H1 (cell line): ENCODE results near the gene UBAP1L. TPM values are rescaled to one million over a fixed set of nuclear protein-coding genes. Genes with fewer than 3 reads are reported as not detected.

Source experiments
- ATF3 ChIP-seq: IDR thresholded peaks from 2 replicates; pipeline ENCODE4 v1.6.1; 2011; ENCODE audit warnings: low read depth, mild to moderate bottlenecking, low read length; ENCODE audit not compliant: insufficient read depth
- CBX5 ChIP-seq: fragments of 300-800, 300-1000 bp; sonication (generic); IDR thresholded peaks from 2 replicates; pipeline ENCODE4 v1.7.1; 2016; ENCODE audit warnings: antibody characterized with exemption, low read length, low read depth
- CEBPB ChIP-seq: IDR thresholded peaks from 2 replicates; pipeline ENCODE4 v1.6.1; 2012; ENCODE audit warnings: low read depth, low read length
- KDM4A ChIP-seq: IDR thresholded peaks from one replicate; pipeline ENCODE4 v1.7.1; 2012; ENCODE audit warnings: low read depth, mild to moderate bottlenecking, moderate library complexity, low read length, inconsistent platforms; ENCODE audit not compliant: severe bottlenecking
- MAFK ChIP-seq: IDR thresholded peaks from 2 replicates; pipeline ENCODE4 v1.6.1; 2012; ENCODE audit warnings: low read depth, mild to moderate bottlenecking, improper control_type of control experiment, low read length
- MAX ChIP-seq: IDR thresholded peaks from 2 replicates; pipeline ENCODE4 v1.6.1; 2012; ENCODE audit warnings: inconsistent platforms
- NRF1 ChIP-seq: IDR thresholded peaks from 2 replicates; pipeline ENCODE4 v1.6.1; 2011; ENCODE audit warnings: mild to moderate bottlenecking, low read depth, low read length, improper control_type of control experiment
- SAP30 ChIP-seq: fragments of 300-600 bp; sonication (generic); IDR thresholded peaks from 2 replicates; pipeline ENCODE4 v1.7.1; 2012; ENCODE audit warnings: low read length, moderate library complexity, mild to moderate bottlenecking, inconsistent platforms; ENCODE audit not compliant: insufficient read depth, insufficient replicate concordance
- SP2 ChIP-seq: IDR thresholded peaks from 2 replicates; pipeline ENCODE4 v1.6.1; 2012; ENCODE audit warnings: mild to moderate bottlenecking, low read length, inconsistent platforms
- SUZ12 ChIP-seq: fragments of 200-600 bp; sonication (generic); IDR thresholded peaks from 2 replicates; pipeline ENCODE4 v1.6.1; 2012; ENCODE audit warnings: mild to moderate bottlenecking, inconsistent platforms, low read length, moderate library complexity, mixed read lengths
- polyA plus RNA-seq, 7 experiments: library from polyadenylated mRNA; depleted of rRNA in 3 of 7; stranded (reverse) in 5 of 7; unstranded in 2 of 7; fragments of >200 nt in 5 of 7; fragments of 200-250 nt in 2 of 7; gene quantifications; 1 replicate in 5 of 7; 2 replicates in 1 of 7; 4 replicates in 1 of 7; pipeline versions ENCODE4 v1.2.1 to v1.2.3, GENCODE V29; 2011 to 2013; ENCODE audit warnings: missing spikeins in 2 of 7, mixed read lengths in 2 of 7
- total RNA-seq: library from RNA; stranded (reverse); fragmentation: NEBNext Ultra II Directional; extraction: Animal tissue kit (Norgen Biotek cat#: 25700); gene quantifications from 2 replicates; pipeline ENCODE4 v1.2.1, GENCODE V29; 2021

The UBAP1L gene
- total and polyA plus RNA-seq, 2 of the 8 experiments (the other 6 are each of a cell fraction or from before 2014, with no cell fraction given), result 0.67 to 1.7 TPM

GRCh38 chr15:65096481-65097385 is 18.3 kb downstream of the UBAP1L start (continued):
- TF ChIP-seq ATF3 (no peak), SUZ12 (no peak), CEBPB (no peak), NRF1 (no peak), KDM4A (no peak), MAFK (no peak), MAX (no peak), SAP30 (no peak), CBX5 (no peak), SP2 (no peak)
